H1 (cell line): ENCODE results near the gene EPHA2. TPM values are rescaled to one million over a fixed set of nuclear protein-coding genes. Genes with fewer than 3 reads are reported as not detected.

Source experiments
- BACH1 ChIP-seq: IDR thresholded peaks from 2 replicates; pipeline ENCODE4 v1.6.1; 2012; ENCODE audit warnings: low read length, improper control_type of control experiment
- CBX5 ChIP-seq: fragments of 300-800, 300-1000 bp; sonication (generic); IDR thresholded peaks from 2 replicates; pipeline ENCODE4 v1.7.1; 2016; ENCODE audit warnings: antibody characterized with exemption, low read length, low read depth
- KDM5A ChIP-seq: fragments of 200-600 bp; IDR thresholded peaks from 2 replicates; pipeline ENCODE4 v1.7.1; 2012; ENCODE audit warnings: mild to moderate bottlenecking, low read length, inconsistent platforms, mixed read lengths
- RXRA ChIP-seq: IDR thresholded peaks from 2 replicates; pipeline ENCODE4 v1.6.1; 2011; ENCODE audit warnings: low read depth, mild to moderate bottlenecking, low read length, moderate library complexity; ENCODE audit not compliant: insufficient read depth
- SIRT6 ChIP-seq: IDR thresholded peaks from one replicate; pipeline ENCODE4 v1.7.1; 2012; ENCODE audit warnings: low read length, inconsistent platforms
- SP4 ChIP-seq: IDR thresholded peaks from 2 replicates; pipeline ENCODE4 v1.6.1; 2012; ENCODE audit warnings: low read length, inconsistent platforms
- SRF ChIP-seq: IDR thresholded peaks from 2 replicates; pipeline ENCODE4 v1.6.1; 2011; ENCODE audit warnings: mild to moderate bottlenecking, low read depth, low read length, moderate library complexity
- TEAD4 ChIP-seq: IDR thresholded peaks from 2 replicates; pipeline ENCODE4 v1.6.1; 2012; ENCODE audit warnings: low read depth, low read length, inconsistent platforms, mixed read lengths
- polyA plus RNA-seq, 7 experiments: library from polyadenylated mRNA; depleted of rRNA in 3 of 7; stranded (reverse) in 5 of 7; unstranded in 2 of 7; fragments of >200 nt in 5 of 7; fragments of 200-250 nt in 2 of 7; gene quantifications; 1 replicate in 5 of 7; 2 replicates in 1 of 7; 4 replicates in 1 of 7; pipeline versions ENCODE4 v1.2.1 to v1.2.3, GENCODE V29; 2011 to 2013; ENCODE audit warnings: missing spikeins in 2 of 7, mixed read lengths in 2 of 7
- total RNA-seq: library from RNA; stranded (reverse); fragmentation: NEBNext Ultra II Directional; extraction: Animal tissue kit (Norgen Biotek cat#: 25700); gene quantifications from 2 replicates; pipeline ENCODE4 v1.2.1, GENCODE V29; 2021
- TF ChIP-seq, protein P1 (sequence below): fragments of 300-600 bp; sonication (generic); IDR thresholded peaks from 2 replicates; pipeline ENCODE4 v1.7.1; 2012; ENCODE audit warnings: low read length, moderate library complexity, mild to moderate bottlenecking, inconsistent platforms; ENCODE audit not compliant: insufficient replicate concordance
- TF ChIP-seq, protein P2 (sequence below): IDR thresholded peaks from 2 replicates; pipeline ENCODE4 v1.6.1; 2012; ENCODE audit warnings: low read length, inconsistent platforms

Gene EPHA2
- total and polyA plus RNA-seq, 2 of the 8 experiments (the other 6 are each of a cell fraction or from before 2014, with no cell fraction given), result 26.8 to 33.6 TPM

DNA sequence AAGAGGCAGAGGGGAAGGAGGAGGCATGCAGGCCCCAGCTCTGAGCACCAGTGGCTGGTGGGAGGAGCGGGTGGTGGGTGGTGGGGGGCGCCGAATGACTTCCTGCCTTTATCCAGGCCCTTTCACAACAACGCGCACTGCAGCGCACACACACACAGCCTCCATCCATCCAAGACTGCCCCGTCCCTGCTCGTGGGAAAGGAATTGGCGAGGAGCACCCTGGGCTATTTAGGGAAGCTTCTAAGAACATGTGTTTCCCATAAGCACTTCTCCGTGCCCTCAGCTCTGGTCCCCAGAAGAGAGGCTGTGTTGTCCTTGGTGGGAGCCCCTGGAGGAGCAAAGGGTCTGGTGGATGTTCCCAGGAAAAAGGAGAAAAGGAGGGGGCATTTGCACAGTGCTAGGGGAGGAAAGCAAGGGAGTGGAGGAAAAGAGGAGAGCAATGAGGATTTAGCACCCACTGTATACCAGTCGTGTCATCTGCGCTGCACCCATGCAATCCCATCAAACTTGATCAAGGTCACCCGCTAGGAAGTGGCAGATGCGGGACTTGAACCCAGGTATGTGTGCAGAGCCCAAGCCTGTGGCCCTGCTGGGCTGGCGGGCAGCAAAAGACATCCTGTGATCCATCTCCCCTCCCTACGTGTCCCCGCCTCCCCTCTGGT is 28.1 kb downstream of the EPHA2 start (continued):
- TF ChIP-seq, protein P1, sequence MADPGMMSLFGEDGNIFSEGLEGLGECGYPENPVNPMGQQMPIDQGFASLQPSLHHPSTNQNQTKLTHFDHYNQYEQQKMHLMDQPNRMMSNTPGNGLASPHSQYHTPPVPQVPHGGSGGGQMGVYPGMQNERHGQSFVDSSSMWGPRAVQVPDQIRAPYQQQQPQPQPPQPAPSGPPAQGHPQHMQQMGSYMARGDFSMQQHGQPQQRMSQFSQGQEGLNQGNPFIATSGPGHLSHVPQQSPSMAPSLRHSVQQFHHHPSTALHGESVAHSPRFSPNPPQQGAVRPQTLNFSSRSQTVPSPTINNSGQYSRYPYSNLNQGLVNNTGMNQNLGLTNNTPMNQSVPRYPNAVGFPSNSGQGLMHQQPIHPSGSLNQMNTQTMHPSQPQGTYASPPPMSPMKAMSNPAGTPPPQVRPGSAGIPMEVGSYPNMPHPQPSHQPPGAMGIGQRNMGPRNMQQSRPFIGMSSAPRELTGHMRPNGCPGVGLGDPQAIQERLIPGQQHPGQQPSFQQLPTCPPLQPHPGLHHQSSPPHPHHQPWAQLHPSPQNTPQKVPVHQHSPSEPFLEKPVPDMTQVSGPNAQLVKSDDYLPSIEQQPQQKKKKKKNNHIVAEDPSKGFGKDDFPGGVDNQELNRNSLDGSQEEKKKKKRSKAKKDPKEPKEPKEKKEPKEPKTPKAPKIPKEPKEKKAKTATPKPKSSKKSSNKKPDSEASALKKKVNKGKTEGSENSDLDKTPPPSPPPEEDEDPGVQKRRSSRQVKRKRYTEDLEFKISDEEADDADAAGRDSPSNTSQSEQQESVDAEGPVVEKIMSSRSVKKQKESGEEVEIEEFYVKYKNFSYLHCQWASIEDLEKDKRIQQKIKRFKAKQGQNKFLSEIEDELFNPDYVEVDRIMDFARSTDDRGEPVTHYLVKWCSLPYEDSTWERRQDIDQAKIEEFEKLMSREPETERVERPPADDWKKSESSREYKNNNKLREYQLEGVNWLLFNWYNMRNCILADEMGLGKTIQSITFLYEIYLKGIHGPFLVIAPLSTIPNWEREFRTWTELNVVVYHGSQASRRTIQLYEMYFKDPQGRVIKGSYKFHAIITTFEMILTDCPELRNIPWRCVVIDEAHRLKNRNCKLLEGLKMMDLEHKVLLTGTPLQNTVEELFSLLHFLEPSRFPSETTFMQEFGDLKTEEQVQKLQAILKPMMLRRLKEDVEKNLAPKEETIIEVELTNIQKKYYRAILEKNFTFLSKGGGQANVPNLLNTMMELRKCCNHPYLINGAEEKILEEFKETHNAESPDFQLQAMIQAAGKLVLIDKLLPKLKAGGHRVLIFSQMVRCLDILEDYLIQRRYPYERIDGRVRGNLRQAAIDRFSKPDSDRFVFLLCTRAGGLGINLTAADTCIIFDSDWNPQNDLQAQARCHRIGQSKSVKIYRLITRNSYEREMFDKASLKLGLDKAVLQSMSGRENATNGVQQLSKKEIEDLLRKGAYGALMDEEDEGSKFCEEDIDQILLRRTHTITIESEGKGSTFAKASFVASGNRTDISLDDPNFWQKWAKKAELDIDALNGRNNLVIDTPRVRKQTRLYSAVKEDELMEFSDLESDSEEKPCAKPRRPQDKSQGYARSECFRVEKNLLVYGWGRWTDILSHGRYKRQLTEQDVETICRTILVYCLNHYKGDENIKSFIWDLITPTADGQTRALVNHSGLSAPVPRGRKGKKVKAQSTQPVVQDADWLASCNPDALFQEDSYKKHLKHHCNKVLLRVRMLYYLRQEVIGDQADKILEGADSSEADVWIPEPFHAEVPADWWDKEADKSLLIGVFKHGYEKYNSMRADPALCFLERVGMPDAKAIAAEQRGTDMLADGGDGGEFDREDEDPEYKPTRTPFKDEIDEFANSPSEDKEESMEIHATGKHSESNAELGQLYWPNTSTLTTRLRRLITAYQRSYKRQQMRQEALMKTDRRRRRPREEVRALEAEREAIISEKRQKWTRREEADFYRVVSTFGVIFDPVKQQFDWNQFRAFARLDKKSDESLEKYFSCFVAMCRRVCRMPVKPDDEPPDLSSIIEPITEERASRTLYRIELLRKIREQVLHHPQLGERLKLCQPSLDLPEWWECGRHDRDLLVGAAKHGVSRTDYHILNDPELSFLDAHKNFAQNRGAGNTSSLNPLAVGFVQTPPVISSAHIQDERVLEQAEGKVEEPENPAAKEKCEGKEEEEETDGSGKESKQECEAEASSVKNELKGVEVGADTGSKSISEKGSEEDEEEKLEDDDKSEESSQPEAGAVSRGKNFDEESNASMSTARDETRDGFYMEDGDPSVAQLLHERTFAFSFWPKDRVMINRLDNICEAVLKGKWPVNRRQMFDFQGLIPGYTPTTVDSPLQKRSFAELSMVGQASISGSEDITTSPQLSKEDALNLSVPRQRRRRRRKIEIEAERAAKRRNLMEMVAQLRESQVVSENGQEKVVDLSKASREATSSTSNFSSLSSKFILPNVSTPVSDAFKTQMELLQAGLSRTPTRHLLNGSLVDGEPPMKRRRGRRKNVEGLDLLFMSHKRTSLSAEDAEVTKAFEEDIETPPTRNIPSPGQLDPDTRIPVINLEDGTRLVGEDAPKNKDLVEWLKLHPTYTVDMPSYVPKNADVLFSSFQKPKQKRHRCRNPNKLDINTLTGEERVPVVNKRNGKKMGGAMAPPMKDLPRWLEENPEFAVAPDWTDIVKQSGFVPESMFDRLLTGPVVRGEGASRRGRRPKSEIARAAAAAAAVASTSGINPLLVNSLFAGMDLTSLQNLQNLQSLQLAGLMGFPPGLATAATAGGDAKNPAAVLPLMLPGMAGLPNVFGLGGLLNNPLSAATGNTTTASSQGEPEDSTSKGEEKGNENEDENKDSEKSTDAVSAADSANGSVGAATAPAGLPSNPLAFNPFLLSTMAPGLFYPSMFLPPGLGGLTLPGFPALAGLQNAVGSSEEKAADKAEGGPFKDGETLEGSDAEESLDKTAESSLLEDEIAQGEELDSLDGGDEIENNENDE, result no peak
- no peak for TF ChIP-seq SIRT6
- no peak for TF ChIP-seq RXRA
- TF ChIP-seq KDM5A, result no peak
- TF ChIP-seq TEAD4, result no peak
- no peak for TF ChIP-seq SRF
- no peak for TF ChIP-seq BACH1
- no peak for TF ChIP-seq CBX5
- no peak for TF ChIP-seq SP4
- TF ChIP-seq, protein P2, sequence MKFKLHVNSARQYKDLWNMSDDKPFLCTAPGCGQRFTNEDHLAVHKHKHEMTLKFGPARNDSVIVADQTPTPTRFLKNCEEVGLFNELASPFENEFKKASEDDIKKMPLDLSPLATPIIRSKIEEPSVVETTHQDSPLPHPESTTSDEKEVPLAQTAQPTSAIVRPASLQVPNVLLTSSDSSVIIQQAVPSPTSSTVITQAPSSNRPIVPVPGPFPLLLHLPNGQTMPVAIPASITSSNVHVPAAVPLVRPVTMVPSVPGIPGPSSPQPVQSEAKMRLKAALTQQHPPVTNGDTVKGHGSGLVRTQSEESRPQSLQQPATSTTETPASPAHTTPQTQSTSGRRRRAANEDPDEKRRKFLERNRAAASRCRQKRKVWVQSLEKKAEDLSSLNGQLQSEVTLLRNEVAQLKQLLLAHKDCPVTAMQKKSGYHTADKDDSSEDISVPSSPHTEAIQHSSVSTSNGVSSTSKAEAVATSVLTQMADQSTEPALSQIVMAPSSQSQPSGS, result no peak
